ENCODE measurements around the gene L3MBTL4.

L3MBTL4 gene

DNA sequence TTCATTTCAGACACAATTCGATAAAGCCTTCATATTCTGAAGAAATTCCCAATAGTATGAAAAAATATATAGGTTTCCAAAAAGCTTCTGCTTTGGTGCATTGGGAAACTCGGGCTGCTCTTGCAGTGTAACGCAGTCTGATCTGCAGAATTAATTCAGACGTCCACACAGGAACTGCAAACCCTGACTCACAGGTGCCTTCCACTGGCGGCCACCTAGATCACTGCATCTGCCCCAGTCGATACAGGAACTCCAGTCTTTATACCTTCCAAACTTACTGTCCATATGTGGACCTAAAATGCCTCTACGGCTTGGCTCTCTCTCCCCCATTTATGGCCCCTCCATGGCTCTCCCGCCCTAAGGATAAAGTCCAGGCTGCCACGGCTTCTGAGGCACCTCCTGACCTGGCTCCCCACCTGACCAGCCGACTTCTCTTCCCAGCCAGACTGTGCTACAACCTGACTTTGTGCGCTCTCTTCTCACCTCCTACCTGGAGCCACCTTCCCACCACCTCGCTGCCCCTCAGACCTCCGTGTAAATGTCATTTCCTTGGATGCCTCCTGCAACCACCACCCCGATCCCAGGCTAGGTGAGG, 39.7 kb downstream of the L3MBTL4 start:
- DNase-seq: no peak
- Histone ChIP-seq H3K36me3 (no peaks in the 10 kb centered on the region), H3K27me3 (ENCODE audit: insufficient read depth, low read depth, severe bottlenecking) (peaks cover 4% of the 10 kb centered on the region), H3K4me3 (ENCODE audit: low read depth, low read length) (no peak overlapping the region), H3K27ac (no peak overlapping the region), H3K9me3 (ENCODE audit: severe bottlenecking) (no peaks in the 10 kb centered on the region)
- TF ChIP-seq, protein P1, sequence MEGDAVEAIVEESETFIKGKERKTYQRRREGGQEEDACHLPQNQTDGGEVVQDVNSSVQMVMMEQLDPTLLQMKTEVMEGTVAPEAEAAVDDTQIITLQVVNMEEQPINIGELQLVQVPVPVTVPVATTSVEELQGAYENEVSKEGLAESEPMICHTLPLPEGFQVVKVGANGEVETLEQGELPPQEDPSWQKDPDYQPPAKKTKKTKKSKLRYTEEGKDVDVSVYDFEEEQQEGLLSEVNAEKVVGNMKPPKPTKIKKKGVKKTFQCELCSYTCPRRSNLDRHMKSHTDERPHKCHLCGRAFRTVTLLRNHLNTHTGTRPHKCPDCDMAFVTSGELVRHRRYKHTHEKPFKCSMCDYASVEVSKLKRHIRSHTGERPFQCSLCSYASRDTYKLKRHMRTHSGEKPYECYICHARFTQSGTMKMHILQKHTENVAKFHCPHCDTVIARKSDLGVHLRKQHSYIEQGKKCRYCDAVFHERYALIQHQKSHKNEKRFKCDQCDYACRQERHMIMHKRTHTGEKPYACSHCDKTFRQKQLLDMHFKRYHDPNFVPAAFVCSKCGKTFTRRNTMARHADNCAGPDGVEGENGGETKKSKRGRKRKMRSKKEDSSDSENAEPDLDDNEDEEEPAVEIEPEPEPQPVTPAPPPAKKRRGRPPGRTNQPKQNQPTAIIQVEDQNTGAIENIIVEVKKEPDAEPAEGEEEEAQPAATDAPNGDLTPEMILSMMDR (IDR thresholded peaks at IDR 0.05; ENCODE audit: low read depth, low read length): no peak

DNA sequence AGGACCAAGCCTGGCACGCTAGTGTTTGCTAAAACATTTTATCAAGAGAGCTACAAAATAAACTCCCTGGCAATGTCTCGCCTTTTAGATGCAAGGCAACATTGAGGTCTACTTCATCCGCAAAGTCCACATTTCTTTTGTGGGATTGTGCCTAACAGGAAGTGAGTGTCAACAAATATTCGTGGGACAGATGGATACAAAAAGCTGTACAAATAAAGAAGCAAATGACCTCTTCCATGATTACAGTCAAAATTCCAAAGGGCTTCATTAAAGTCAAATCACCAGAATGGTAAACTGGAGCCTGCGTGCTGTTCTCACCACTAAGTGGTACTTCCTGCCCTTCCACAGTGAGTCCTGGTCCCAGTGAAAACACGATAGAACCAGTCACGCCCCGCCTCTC, 40.4 kb downstream of the L3MBTL4 start:
- no peak for DNase-seq
- Histone ChIP-seq H3K4me3 (ENCODE audit: low read depth, low read length) (no peak overlapping the region), H3K27me3 (ENCODE audit: insufficient read depth, low read depth, severe bottlenecking) (peaks cover 4% of the 10 kb centered on the region), H3K9me3 (ENCODE audit: severe bottlenecking) (no peaks in the 10 kb centered on the region), H3K27ac (no peak overlapping the region), H3K36me3 (no peaks in the 10 kb centered on the region)
- TF ChIP-seq, protein P1 (IDR thresholded peaks at IDR 0.05; ENCODE audit: low read depth, low read length): no peak

DNA sequence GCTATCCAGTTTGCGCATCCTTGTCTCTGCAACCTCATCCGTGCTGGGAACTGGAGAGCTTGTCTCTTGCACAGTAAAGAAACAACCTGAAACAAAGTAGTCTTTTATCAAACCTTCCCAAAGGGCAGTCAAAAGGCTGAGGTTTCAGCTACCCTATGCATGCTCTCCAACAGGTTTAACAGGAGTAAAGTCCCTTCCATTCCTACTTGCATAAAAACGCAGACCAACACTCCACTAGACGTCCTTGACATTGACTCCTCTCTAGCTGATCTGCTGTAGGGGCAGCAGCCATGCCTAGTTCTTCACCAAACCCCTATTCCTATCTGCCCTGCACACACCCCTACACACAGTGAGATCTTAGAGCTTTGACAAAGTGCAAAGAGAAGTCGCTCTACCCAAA, 41.5 kb downstream of the L3MBTL4 start:
- Histone ChIP-seq H3K4me3 (ENCODE audit: low read depth, low read length) (no peak overlapping the region), H3K27ac (no peak overlapping the region), H3K27me3 (ENCODE audit: insufficient read depth, low read depth, severe bottlenecking) (peaks cover 4% of the 10 kb centered on the region), H3K9me3 (ENCODE audit: severe bottlenecking) (no peaks in the 10 kb centered on the region), H3K36me3 (no peaks in the 10 kb centered on the region)
- DNase-seq: no peak
- TF ChIP-seq, protein P1 (IDR thresholded peaks at IDR 0.05; ENCODE audit: low read depth, low read length): no peak

DNA sequence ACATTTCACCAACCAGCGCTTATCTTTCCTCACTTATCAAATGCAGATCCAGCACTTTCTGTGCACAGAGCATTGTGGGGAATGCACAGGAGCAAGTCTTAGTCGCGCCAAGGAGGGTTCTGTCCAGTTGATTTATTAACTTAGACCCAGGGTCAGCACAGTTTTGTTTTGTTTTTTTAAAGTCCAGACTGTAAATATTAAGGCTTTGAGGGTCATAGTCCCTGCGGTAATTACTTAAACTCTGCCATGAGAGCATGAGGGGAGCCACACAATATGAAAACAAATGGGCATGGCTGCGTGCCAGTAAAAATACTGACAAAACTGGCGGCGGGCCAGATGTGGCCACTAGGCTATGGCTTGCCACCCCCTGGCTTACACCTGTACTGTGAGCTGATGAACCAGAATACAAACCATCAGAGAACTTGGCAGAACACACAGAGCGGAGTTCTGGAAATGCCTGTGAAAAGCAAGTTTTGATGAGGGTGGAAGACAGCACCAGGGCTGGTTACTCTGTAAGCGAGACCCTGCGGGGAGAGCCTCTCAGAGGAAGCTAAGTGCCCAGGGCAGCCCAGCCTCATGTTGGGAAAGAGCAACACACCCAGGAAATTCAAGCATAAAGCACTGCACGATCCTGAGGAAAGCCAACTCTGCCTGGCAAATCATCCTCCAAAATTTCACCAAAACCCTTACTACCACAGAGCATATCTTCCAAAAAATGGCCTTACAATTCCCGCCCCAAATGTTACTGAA, 43.6 kb downstream of the L3MBTL4 start:
- no peaks in the 10 kb centered on the region for H3K36me3 ChIP-seq
- no peaks in the 10 kb centered on the region for H3K9me3 ChIP-seq (ENCODE audit: severe bottlenecking)
- TF ChIP-seq, protein P1 (IDR thresholded peaks at IDR 0.05; ENCODE audit: low read depth, low read length): no peak
- H3K27ac ChIP-seq: no peak overlapping the region
- H3K27me3 ChIP-seq (ENCODE audit: insufficient read depth, low read depth, severe bottlenecking): peaks cover 9% of the 10 kb centered on the region
- no peak overlapping the region for H3K4me3 ChIP-seq (ENCODE audit: low read depth, low read length)
- no peak for DNase-seq

DNA sequence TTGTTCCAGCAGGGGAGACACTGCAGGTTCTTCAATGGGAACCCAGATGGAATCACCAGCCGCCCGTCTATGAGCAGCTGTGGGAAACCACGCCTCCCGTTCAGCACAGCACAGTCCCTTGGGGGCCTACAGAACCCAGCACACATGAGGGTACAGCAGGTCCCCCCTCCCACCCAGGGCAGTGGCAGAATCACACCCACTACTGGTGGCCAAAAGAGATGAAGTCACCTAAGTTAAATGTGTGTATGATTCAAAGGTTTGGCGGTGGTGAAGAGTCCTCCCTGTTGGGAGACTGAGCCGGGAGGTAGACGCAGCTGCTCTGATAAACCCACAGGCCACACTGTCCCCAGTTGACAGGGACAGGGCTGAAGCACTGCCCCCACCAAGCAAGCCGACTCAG, 44.3 kb downstream of the L3MBTL4 start:
- Histone ChIP-seq H3K27me3 (ENCODE audit: insufficient read depth, low read depth, severe bottlenecking) (peaks cover 9% of the 10 kb centered on the region), H3K9me3 (ENCODE audit: severe bottlenecking) (no peaks in the 10 kb centered on the region), H3K27ac (no peak overlapping the region), H3K36me3 (no peaks in the 10 kb centered on the region), H3K4me3 (ENCODE audit: low read depth, low read length) (no peak overlapping the region)
- TF ChIP-seq, protein P1 (IDR thresholded peaks at IDR 0.05; ENCODE audit: low read depth, low read length): no peak
- no peak for DNase-seq

Measured in WERI-Rb-1 (cell line).